SKM-1 (cell line): ENCODE data around the gene KCNT2.
"Not testable (repeated sequence)": the region's sequence is repeated elsewhere in the genome, so short reads cannot be mapped to it uniquely, and the experiment has no call there.

Experiments used
- DNase-seq: peaks from one replicate; lab custom pipeline; 2025; ENCODE audit not compliant: unreplicated experiment; lab: John Stamatoyannopoulos, UW

The KCNT2 gene

GRCh38 chr1:196593955-196594354, 14.3 kb downstream of the KCNT2 start:
- DNase-seq: no peak

DNA sequence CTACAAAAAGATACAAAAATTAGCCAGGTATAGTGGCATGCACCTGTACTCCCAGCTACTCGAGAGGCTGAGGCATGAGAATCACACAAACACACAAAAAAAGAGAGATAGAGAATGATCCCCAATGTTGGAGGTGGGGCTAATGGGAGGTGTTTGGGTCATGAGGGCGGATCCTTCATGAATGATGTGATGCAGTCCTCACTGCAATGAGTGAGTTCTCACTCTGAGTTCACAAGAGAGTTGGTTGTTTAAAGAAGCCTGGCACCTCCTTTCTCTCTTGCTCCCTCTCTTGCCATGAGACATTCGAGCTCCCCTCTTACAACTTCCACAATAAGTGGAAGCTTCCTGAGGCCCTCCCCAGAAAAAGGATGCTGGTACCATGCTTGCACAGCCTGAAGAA, 17.3 kb downstream of the KCNT2 start:
- DNase-seq: no peak

DNA sequence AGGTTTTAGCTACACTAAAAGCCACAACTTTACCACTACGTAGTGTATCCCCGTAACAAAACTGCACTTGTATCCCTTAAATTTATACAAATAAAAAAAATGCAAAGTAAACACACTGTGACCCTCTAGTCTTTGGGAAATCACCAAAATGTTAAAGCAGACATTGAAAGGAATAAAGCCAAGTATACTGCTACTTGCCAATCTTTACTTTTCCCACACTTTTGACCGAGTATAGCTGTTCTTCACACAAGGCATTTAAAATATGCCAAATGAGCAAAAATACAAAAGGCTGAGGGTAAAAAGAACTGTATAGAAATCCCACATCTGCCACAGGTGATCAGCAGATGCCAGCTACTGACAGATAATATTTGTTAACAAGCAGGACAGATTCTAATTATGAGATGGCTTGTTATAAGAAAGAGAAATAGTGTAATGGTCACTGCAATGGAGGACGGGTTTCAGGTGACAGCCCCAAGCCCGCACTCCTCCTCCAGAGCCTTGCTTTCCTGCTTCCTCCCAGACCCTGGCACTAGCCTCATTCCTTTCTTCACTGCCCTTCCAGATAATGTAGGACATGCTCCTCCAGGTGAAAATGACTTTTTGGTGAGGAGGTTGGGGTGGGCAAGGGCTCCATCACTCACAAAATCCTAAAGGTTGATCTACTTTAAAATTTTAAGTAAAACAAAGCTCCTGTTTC, 18.1 kb downstream of the KCNT2 start:
- DNase-seq: no peak

DNA sequence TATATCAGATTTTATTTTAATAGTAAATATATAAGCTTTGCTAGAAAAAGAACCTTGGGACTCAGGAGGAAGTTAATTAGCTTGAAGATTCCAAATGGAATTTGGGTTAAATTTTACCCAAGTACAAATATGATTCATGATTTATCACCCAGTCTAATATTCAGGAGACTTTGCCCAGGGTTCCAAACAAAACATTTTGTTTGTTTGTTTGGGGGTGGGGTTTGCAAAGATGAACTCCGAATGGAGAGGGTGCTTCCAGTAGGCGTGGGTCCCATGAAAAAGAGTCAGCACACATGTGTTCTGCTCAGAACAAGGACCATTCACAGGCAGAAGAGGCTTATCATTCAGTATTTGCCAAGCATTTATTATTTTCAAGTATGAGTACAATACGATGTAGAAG, 23.5 kb downstream of the KCNT2 start:
- no peak for DNase-seq

GRCh38 chr1:196577386-196577785, 30.9 kb downstream of the KCNT2 start:
- DNase-seq: no peak

GRCh38 chr1:196573226-196573625, 35.0 kb downstream of the KCNT2 start:
- no peak for DNase-seq

- no peak for DNase-seq
These were observed 41.0 kb downstream of the KCNT2 start for GRCh38 chr1:196567238-196567637.

DNA sequence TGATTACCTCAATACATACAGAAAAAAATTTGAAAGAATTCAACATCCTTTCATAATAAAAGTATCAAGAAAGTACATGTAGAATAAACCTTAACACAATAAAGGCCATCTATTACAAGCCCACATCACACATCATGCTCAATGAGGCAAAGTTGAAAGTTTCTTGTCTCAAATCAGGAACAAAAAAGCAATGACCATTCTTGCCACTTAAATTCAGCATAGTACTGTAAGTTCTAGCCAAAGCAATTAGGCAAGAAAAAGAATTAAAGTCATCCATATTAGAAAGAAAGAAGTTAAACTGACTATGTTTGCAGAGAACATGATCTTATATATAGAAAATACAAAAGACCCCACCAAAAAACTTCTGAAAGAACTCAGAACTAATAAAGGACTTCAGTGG, 44.5 kb downstream of the KCNT2 start:
- no peak for DNase-seq

DNA sequence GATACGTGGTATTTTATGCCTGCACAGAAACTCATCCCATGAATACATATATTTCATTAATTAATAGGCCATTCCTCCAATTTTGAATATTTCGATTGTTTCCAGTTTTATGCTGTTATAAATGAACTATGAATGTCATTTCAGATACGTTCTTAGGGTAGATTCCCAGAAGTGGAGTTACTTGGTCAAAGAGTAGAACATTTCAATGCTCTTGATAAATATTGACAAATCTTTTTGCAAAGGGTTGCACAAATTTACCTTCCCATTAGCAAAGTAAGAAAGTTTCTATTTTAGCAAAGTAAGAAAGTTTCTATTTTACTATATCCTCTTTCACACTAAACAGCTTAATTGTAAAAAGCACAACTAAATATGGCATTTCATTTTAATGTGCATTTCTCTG, 48.9 kb downstream of the KCNT2 start:
- no peak for DNase-seq

DNA sequence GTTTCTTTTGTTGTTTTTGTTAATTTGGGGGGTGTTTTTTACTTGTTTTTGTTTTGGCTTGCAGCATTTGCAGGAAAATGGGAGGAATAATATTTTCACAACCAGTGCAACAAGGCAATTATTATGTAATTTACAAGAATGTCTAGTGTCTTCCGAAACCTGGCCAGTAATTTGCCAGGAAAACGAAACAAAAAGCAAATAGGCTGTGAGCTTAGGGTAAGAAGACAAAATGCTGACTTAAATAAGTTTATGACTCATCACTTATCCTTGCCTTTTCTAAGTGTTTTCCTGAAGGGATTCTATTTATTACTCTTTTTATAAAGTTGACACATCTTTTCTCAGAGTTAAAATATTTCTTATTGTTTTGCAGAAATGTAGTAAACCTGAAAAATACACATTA, 49.8 kb downstream of the KCNT2 start:
- DNase-seq: no peak

GRCh38 chr1:196557797-196558196, 50.4 kb downstream of the KCNT2 start:
- DNase-seq: no peak

DNA sequence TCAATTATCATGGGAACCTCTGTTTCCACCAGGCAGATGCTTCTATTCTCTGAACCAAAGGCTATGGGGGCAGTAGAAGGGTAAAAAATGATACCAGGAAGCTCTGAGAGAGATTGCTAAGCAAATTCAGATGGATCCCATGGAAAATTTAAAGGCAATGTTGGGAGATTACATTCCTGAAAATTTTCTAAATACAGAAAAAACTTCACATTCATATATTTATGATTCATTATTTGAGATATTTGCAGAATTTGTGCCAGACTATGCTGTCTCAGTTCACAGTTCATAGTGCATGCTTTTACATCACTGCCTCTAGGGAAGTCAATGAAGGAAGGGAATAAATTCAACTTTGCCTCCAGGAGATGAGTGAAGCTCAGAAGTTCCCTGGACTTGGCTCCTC, 57.5 kb downstream of the KCNT2 start:
- no peak for DNase-seq

GRCh38 chr1:196546272-196547111, 61.7 kb downstream of the KCNT2 start:
- DNase-seq: peak; percentile 7

DNA sequence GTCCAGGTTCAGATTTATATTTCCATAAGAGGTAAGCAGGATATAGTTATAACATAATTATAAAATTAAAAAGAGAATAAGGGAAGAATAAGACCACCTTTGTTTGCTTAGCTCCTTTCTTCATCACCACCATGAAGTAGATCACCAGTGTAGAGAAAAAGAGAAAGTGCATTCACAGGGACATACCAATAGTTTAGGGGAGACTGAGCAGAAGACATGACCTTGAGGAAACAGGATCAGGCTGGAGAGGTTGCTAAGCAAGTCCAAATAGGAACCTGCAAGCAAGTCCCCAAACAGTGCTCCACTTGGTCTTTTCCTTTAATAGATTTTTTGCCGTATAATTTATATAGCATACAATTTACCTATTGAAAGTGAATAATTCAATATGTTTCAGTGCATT, 63.0 kb downstream of the KCNT2 start:
- DNase-seq: no peak

DNA sequence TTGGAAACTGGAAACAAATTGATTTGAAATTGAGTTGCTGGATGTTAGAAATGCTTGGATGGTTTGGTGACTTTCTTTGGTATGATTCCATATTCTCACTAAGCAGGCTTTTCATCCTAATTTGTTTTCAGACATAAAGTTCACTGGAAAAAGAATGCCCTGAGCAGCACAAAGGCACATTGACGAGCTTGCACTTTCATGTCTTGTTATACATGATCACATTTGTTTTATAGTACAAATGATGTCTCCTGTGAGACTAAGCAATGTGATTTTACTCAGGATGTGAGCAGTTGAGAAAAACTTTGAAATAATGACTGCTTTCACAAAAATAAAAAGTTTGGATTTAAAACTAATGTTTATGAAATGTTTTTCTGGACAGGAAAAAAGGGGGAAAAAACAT, 63.6 kb downstream of the KCNT2 start:
- DNase-seq: no peak

GRCh38 chr1:196543833-196544232, 64.4 kb downstream of the KCNT2 start:
- DNase-seq: no peak

GRCh38 chr1:196538473-196538872, 69.8 kb downstream of the KCNT2 start:
- no peak for DNase-seq

DNA sequence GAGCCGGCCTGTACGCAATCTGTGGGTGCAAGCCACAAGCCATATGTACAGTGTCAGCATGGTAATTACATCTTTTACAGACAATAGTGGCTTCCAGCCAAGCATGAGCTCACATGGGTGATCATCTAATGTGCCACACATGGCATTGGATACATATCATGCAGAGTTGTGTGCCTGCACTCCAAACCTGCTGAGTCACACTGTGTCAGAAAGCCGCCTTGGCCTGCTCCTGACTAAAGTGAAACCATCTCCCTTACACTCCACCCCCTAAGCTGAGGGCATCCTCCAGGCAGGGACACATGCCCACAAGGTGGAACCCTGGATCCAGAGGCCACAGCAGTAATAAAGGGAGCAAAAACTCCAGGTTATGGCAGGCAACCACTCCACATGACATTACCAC, 72.5 kb downstream of the KCNT2 start:
- DNase-seq: no peak

GRCh38 chr1:196531737-196532524, 76.3 kb downstream of the KCNT2 start:
- DNase-seq: no peak

- no peak for DNase-seq
These were observed 80.3 kb downstream of the KCNT2 start for GRCh38 chr1:196527919-196528318.

- not testable (repeated sequence) for DNase-seq
These were observed 85.5 kb downstream of the KCNT2 start for GRCh38 chr1:196522574-196523345.
